Memory B cell (primary cell): ENCODE results near the gene KRR1.
A peak's percentile ranks its signal among the peaks of the same experiment; 100 is the strongest.
"Not testable (repeated sequence)": the region's sequence is repeated elsewhere in the genome, so short reads cannot be mapped to it uniquely, and the experiment has no call there.

Experiments used
- ATAC-seq: fragments of 150-1000 bp; cut with Tn5 transposase; 2 replicates; pipeline ENCODE4 v1.10.0; 2021; ENCODE audit warnings: low read depth, mild to moderate bottlenecking, moderate library complexity
- DNase-seq, 2 donors: peaks; one replicate each; pipeline ENCODE4 v3.0.0; 2022; ENCODE audit warnings: low spot score in 2 of 2
- H3K27ac Mint-ChIP-seq: one replicate; pipeline ENCODE4 v1.8.0; 2022; ENCODE audit warnings: mild to moderate bottlenecking, moderate library complexity, mixed read lengths
- H3K27me3 Mint-ChIP-seq: one replicate; pipeline ENCODE4 v1.8.0; 2022; ENCODE audit warnings: mixed read lengths
- H3K36me3 Mint-ChIP-seq: one replicate; pipeline ENCODE4 v1.8.0; 2022; ENCODE audit warnings: mild to moderate bottlenecking, mixed read lengths
- H3K4me1 Mint-ChIP-seq: one replicate; pipeline ENCODE4 v1.8.0; 2022; ENCODE audit warnings: mixed read lengths
- H3K4me3 Mint-ChIP-seq: one replicate; pipeline ENCODE4 v1.8.0; 2022; ENCODE audit warnings: mild to moderate bottlenecking, moderate library complexity, mixed read lengths
- H3K9me3 Mint-ChIP-seq: one replicate; pipeline ENCODE4 v1.8.0; 2022; ENCODE audit warnings: mixed read lengths

Gene KRR1

DNA sequence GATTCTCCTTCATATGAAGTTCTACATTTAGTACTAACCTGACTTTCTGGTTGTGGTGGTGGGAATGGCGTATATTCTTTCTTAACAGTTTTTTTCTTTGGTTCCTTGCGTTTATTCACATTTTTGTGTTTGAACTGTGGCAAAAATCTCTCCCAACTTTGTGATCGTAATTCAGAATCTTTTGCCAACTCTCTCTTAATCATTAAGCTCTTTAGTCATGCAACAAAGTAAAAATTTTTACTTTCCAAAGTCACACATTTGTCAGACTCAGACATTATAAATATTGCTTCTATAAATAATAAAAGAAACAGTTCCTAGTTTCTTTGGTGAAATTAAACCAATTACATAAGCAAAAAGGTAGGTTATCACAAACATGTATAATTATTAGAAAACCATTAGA is 7.5 kb downstream of the KRR1 start:
- ATAC-seq (no peak), DNase-seq (no peak)
- Mint-ChIP-seq H3K27me3 (no peaks in the 10 kb centered on the region), H3K4me1 (peaks cover 3% of the 10 kb centered on the region), H3K36me3 (peaks cover 7% of the 10 kb centered on the region), H3K9me3 (no peaks in the 10 kb centered on the region), H3K4me3 (no peak overlapping the region), H3K27ac (no peak overlapping the region)

DNA sequence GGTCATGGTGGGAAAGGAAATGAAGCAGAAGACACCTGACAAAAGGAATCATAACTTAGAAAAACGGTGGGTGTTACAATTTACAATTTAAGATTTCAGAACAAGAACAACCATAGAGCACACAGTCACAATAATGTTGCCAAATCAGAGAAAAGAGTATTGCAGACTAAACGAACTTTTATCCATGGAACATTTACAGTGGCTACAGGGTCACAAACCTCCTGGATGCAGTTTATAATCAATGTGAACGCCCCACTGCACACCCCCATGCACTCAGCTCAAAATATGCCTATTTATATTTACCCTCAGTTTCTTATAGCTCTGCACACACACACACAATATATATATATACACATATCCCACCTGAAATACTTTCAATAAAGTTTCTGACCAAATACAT is 8.0 kb downstream of the KRR1 start:
- Mint-ChIP-seq H3K9me3 (no peaks in the 10 kb centered on the region), H3K4me3 (no peak overlapping the region), H3K36me3 (peaks cover 11% of the 10 kb centered on the region), H3K4me1 (peaks cover 2% of the 10 kb centered on the region), H3K27me3 (no peaks in the 10 kb centered on the region), H3K27ac (no peak overlapping the region)
- ATAC-seq = no peak
- no peak for DNase-seq

DNA sequence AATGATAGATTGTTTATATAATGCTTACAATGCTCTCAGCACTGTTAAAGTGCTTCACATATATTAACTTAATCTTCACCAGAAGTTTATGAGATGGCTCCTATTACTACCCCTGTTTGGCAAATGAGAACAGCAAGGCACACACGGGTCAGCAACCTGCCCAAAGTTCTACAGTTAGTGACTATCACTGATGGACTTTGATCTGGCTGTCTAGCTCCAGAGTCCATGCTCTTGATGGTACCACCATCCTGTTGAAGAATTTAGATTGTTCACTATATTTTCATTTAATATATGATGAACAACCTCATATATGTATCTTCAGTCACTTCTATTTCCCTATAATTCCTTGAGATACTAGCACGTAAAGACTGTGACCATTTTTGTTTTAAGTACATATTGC is 20.2 kb downstream of the KRR1 start:
- H3K36me3 Mint-ChIP-seq = peaks cover 29% of the 10 kb centered on the region
- no peaks in the 10 kb centered on the region for H3K9me3 Mint-ChIP-seq
- H3K27ac Mint-ChIP-seq = peak overlapping the region; percentile 8
- no peak for DNase-seq
- ATAC-seq = no peak
- peaks cover 24% of the 10 kb centered on the region for H3K4me1 Mint-ChIP-seq
- H3K4me3 Mint-ChIP-seq = no peak overlapping the region
- H3K27me3 Mint-ChIP-seq = no peaks in the 10 kb centered on the region

DNA sequence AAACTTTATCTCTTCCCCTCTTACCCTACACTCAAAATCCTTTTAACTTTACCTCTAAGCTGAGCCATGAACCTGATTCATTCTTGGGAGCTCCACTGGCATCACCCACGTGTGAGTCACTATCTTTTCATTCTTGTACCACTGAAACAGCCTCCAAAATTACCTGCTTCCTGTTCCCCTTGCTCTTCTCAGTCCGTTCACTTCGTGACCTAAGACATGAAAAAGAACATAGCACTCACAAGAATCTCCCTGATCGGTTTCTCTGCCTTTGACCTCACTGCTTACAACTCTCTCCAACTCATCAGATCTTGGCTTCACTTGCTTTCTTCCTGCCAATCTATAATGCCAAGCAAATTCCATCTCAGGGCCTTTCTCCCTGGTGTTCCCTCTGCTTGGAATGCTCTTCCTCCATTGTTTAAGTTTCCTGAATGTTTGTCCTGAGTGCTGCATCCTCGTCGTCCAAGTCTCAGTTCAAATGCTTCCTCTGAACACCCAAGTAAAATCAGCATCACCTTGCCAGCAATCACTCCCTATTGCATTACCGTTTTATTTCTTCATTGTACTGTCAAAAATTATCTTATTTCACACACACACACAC is 21.7 kb downstream of the KRR1 start:
- no peak for DNase-seq
- Mint-ChIP-seq H3K27me3 (no peaks in the 10 kb centered on the region), H3K9me3 (no peaks in the 10 kb centered on the region), H3K4me1 (peaks cover 24% of the 10 kb centered on the region), H3K27ac (peak overlapping the region; percentile 89), H3K36me3 (peaks cover 30% of the 10 kb centered on the region), H3K4me3 (no peak overlapping the region)
- no peak for ATAC-seq

DNA sequence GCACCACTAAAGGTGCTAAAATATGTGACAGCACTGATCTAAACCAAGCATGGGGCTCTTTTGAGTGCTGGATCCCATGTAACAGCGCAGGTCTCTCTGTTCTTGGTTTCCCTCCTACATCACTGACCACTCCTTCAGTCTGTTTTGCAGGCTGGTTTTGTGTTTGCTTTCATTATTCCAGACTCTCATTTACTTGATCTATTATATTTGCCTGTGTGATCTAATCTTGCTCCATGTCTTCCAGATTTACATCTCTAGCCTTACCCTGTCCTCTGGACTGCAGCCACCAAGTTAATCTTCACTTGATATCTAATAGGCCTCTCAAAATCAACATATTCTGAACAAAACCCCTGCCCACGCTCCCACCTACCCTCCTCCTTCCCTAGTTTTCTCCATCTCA is 22.2 kb downstream of the KRR1 start:
- peak overlapping the region; percentile 89 for H3K27ac Mint-ChIP-seq
- no peak for ATAC-seq
- H3K4me1 Mint-ChIP-seq = peaks cover 28% of the 10 kb centered on the region
- no peaks in the 10 kb centered on the region for H3K27me3 Mint-ChIP-seq
- DNase-seq = no peak
- H3K9me3 Mint-ChIP-seq = no peaks in the 10 kb centered on the region
- H3K4me3 Mint-ChIP-seq = no peak overlapping the region
- H3K36me3 Mint-ChIP-seq = peaks cover 33% of the 10 kb centered on the region

GRCh38 chr12:75488553-75488952 is 22.9 kb downstream of the KRR1 start:
- ATAC-seq (peak; percentile 62), DNase-seq (no peak)
- H3K4me1 Mint-ChIP-seq = peaks cover 33% of the 10 kb centered on the region
- H3K36me3 Mint-ChIP-seq = peaks cover 36% of the 10 kb centered on the region
- no peak overlapping the region for H3K27ac Mint-ChIP-seq
- H3K27me3 Mint-ChIP-seq = no peaks in the 10 kb centered on the region
- no peak overlapping the region for H3K4me3 Mint-ChIP-seq
- H3K9me3 Mint-ChIP-seq = no peaks in the 10 kb centered on the region

DNA sequence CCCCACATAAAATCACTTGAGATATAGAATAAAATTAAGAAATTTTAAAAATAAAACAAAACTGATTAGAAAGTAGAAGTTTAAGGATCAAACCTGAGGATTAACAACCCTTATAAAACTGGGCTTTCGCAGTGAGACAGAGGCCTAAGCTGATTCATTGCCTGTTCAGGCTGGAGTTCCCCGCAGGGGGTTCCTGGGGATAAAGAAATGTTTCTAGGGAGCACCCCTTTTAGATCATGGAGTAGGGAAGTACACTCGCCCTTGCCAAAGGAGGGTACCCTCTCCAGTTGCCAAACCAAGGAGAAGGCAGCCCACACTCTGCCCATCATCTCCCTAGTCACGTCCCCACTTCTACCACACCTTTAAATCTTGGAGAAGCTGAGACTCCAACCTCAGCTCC is 24.1 kb downstream of the KRR1 start:
- no peak for ATAC-seq
- Mint-ChIP-seq H3K4me3 (no peak overlapping the region), H3K27me3 (no peaks in the 10 kb centered on the region), H3K9me3 (no peaks in the 10 kb centered on the region), H3K27ac (peak overlapping the region; percentile 69), H3K4me1 (peaks cover 38% of the 10 kb centered on the region), H3K36me3 (peaks cover 40% of the 10 kb centered on the region)
- no peak for DNase-seq

DNA sequence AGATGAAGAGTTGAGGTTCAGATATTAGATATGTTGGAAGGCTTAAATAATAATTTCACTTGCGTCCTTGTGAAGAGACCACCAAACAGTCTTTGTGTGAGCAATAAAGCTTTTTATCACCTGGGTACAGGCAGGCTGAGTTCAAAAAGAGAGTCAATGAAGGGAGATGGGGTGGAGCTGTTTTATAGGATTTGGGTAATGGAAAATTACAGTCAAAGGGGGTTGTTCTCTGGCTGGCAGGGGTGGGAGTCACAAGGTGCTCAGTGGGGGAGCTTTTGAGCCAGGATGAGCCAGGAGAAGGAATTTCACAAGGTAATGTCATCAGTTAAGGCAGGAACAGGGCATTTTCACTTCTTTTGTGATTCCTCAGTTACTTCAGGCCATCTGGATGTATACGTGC is 27.0 kb downstream of the KRR1 start:
- DNase-seq, H3K9me3 Mint-ChIP-seq, ATAC-seq, H3K27me3 Mint-ChIP-seq: not testable (repeated sequence)
- Mint-ChIP-seq H3K36me3 (peaks cover 27% of the 10 kb centered on the region), H3K27ac (peak overlapping the region; percentile 97), H3K4me1 (peaks cover 43% of the 10 kb centered on the region), H3K4me3 (peak overlapping the region; percentile 19)

GRCh38 chr12:75483431-75483830 is 28.0 kb downstream of the KRR1 start:
- Mint-ChIP-seq H3K36me3 (peaks cover 22% of the 10 kb centered on the region), H3K27me3 (no peaks in the 10 kb centered on the region), H3K4me3 (peak overlapping the region; percentile 74), H3K9me3 (no peaks in the 10 kb centered on the region), H3K27ac (peak overlapping the region; percentile 97), H3K4me1 (peaks cover 39% of the 10 kb centered on the region)
- ATAC-seq (no peak), DNase-seq (no peak)

- Mint-ChIP-seq H3K27ac (peak overlapping the region; percentile 97), H3K9me3 (no peaks in the 10 kb centered on the region), H3K36me3 (peaks cover 22% of the 10 kb centered on the region), H3K4me3 (peak overlapping the region; percentile 94), H3K4me1 (peaks cover 37% of the 10 kb centered on the region), H3K27me3 (no peaks in the 10 kb centered on the region)
- ATAC-seq = peak; percentile 38
- DNase-seq = no peak
Measured at GRCh38 chr12:75482646-75483045, 28.8 kb downstream of the KRR1 start.

DNA sequence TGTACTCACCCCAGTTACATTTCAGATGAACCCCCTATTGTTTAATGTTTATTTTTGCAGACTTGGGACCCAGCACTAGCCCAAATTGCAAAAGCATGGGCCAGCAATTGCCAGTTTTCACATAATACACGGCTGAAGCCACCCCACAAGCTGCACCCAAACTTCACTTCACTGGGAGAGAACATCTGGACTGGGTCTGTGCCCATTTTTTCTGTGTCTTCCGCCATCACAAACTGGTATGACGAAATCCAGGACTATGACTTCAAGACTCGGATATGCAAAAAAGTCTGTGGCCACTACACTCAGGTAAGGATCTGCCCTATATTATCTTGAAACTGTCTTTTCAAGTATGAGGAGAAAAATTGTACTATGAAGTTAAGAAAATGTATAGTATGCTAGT is 29.6 kb downstream of the KRR1 start:
- Mint-ChIP-seq H3K36me3 (peaks cover 18% of the 10 kb centered on the region), H3K27me3 (no peaks in the 10 kb centered on the region), H3K9me3 (no peaks in the 10 kb centered on the region), H3K4me3 (peak overlapping the region; percentile 94), H3K4me1 (peaks cover 42% of the 10 kb centered on the region), H3K27ac (peak overlapping the region; percentile 97)
- ATAC-seq = no peak
- DNase-seq = no peak

GRCh38 chr12:75481013-75481705 is 30.2 kb downstream of the KRR1 start:
- DNase-seq = no peak
- Mint-ChIP-seq H3K27me3 (no peaks in the 10 kb centered on the region), H3K27ac (peak overlapping the region; percentile 97), H3K4me3 (peak overlapping the region; percentile 94), H3K36me3 (peaks cover 18% of the 10 kb centered on the region), H3K4me1 (peaks cover 42% of the 10 kb centered on the region), H3K9me3 (no peaks in the 10 kb centered on the region)
- ATAC-seq = peak; percentile 44

GRCh38 chr12:75480469-75480949 is 30.9 kb downstream of the KRR1 start, which contains the start of gene GLIPR1:
Gene GLIPR1, plus strand, starts transcription at chr12:75480755. Its CDS starts 126 bp downstream, at chr12:75480881.
- peak; percentile 76 for ATAC-seq
- peak within 1 kb of the TSS; percentile 97 for H3K27ac Mint-ChIP-seq
- H3K4me1 Mint-ChIP-seq = peaks cover 44% of the 10 kb centered on the region
- no peaks in the 10 kb centered on the region for H3K9me3 Mint-ChIP-seq
- peaks cover 16% of the 10 kb centered on the region for H3K36me3 Mint-ChIP-seq
- DNase-seq = peak; percentile 59 to 65
- H3K27me3 Mint-ChIP-seq = no peaks in the 10 kb centered on the region
- H3K4me3 Mint-ChIP-seq = peak within 1 kb of the TSS; percentile 94

GRCh38 chr12:75479963-75480461 is 31.4 kb downstream of the KRR1 start:
- ATAC-seq = peak; percentile 33
- peaks cover 44% of the 10 kb centered on the region for H3K4me1 Mint-ChIP-seq

More at GRCh38 chr12:75479963-75480461, 31.4 kb downstream of the KRR1 start:
- peak overlapping the region; percentile 94 for H3K4me3 Mint-ChIP-seq
- no peak for DNase-seq
- H3K36me3 Mint-ChIP-seq = peaks cover 16% of the 10 kb centered on the region
- H3K9me3 Mint-ChIP-seq = no peaks in the 10 kb centered on the region
- H3K27me3 Mint-ChIP-seq = no peaks in the 10 kb centered on the region
- peak overlapping the region; percentile 97 for H3K27ac Mint-ChIP-seq
